ENCODE measurements around the gene NOC2L.

GRCh38 chr1:984476-984814 lies 25.4 kb upstream of the NOC2L start:
- TF ChIP-seq CTCF (conservative IDR thresholded peaks at IDR 0.05 in 1 of 2, IDR thresholded peaks at IDR 0.05 in 1 of 2; ENCODE audit: low read depth in 1 of 2, low read length in 2 of 2) = no peak
- TF ChIP-seq EZH2 (IDR thresholded peaks at IDR 0.05; ENCODE audit: low read length, missing control alignments) = no peak
